Lower lobe of right lung (tissue), 2 donors: ENCODE measurements around the gene KLRK1. TPM values are rescaled to one million over a fixed set of nuclear protein-coding genes. Genes with fewer than 3 reads are reported as not detected.
"Not testable (repeated sequence)": the region's sequence is repeated elsewhere in the genome, so short reads cannot be mapped to it uniquely, and the experiment has no call there.

ENCODE experiments used
- ATAC-seq, 2 donors: fragments of 200-7000 bp; cut with Tn5 transposase; one replicate each; pipeline ENCODE4 v1.9.1; 2020 to 2022; ENCODE audit warnings: mild to moderate bottlenecking in 2 of 2, moderate library complexity in 2 of 2
- DNase-seq: peaks from one replicate; pipeline ENCODE4 v3.0.0-alpha.2; 2020
- H3K27ac ChIP-seq: fragments of 200-600 bp; one replicate; pipeline ENCODE4 v1.8.0; 2022
- H3K27me3 ChIP-seq: fragments of 200-600 bp; one replicate; pipeline ENCODE4 v1.8.0; 2022; ENCODE audit warnings: low read depth
- H3K36me3 ChIP-seq: fragments of 200-600 bp; one replicate; pipeline ENCODE4 v1.8.0; 2022; ENCODE audit warnings: mild to moderate bottlenecking
- H3K4me1 ChIP-seq: fragments of 200-600 bp; one replicate; pipeline ENCODE4 v1.8.0; 2022
- H3K4me3 ChIP-seq: fragments of 200-600 bp; one replicate; pipeline ENCODE4 v1.8.0; 2022; ENCODE audit warnings: mild to moderate bottlenecking
- H3K9me3 ChIP-seq: fragments of 200-600 bp; one replicate; pipeline ENCODE4 v1.8.0; 2022
- intact Hi-C: fragments of 100-400 bp; cut with DNase I; formaldehyde crosslinking; loops from one replicate; pipeline ENCODE4 v1.11.0; 2022
- total RNA-seq: library from RNA; stranded (reverse); fragmentation: NEBNext Ultra II Directional; extraction: Animal tissue kit (Norgen Biotek cat#: 25700); gene quantifications from one replicate; pipeline ENCODE4 v1.2.1, GENCODE V29; 2021
- TF ChIP-seq, protein P1 (sequence below): fragments of 200-600 bp; IDR thresholded peaks from one replicate; pipeline ENCODE4 v1.8.0; 2022; ENCODE audit warnings: antibody characterized with exemption, mild to moderate bottlenecking
- donor health status: DM: no; HTN: yes; CAD: no; lungs with severe emphysema.

The KLRK1 gene
- total RNA-seq, 1 donor from 2014 or later: 7.5 TPM

DNA sequence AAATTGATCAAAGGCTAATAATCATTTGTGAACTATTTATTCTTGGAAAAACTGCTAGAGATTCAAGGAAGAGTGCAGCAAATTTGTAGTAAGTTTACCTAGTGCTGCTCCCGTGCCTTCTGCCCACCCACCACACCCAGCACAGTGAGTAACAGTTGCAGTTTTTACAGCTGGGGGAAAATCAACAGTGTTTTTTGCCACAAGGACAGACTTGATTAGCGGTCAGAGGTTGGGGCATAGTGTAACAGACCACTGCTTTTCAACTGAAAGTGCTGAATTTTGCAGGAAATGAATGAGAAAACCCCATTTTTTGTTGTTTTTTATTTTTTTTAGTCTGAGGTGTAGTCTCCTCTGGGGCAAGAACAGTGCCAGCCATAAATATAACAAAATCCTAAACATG lies 7.5 kb upstream of the KLRK1 start:
- intact Hi-C loops: no loop called here
- Histone ChIP-seq H3K9me3 (no peaks in the 10 kb centered on the region), H3K36me3 (no peaks in the 10 kb centered on the region), H3K4me1 (peaks cover 12% of the 10 kb centered on the region), H3K4me3 (no peak overlapping the region), H3K27me3 (no peaks in the 10 kb centered on the region), H3K27ac (no peak overlapping the region)
- TF ChIP-seq, protein P1, sequence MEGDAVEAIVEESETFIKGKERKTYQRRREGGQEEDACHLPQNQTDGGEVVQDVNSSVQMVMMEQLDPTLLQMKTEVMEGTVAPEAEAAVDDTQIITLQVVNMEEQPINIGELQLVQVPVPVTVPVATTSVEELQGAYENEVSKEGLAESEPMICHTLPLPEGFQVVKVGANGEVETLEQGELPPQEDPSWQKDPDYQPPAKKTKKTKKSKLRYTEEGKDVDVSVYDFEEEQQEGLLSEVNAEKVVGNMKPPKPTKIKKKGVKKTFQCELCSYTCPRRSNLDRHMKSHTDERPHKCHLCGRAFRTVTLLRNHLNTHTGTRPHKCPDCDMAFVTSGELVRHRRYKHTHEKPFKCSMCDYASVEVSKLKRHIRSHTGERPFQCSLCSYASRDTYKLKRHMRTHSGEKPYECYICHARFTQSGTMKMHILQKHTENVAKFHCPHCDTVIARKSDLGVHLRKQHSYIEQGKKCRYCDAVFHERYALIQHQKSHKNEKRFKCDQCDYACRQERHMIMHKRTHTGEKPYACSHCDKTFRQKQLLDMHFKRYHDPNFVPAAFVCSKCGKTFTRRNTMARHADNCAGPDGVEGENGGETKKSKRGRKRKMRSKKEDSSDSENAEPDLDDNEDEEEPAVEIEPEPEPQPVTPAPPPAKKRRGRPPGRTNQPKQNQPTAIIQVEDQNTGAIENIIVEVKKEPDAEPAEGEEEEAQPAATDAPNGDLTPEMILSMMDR: no peak
- DNase-seq (no peak), ATAC-seq (no peak)

DNA sequence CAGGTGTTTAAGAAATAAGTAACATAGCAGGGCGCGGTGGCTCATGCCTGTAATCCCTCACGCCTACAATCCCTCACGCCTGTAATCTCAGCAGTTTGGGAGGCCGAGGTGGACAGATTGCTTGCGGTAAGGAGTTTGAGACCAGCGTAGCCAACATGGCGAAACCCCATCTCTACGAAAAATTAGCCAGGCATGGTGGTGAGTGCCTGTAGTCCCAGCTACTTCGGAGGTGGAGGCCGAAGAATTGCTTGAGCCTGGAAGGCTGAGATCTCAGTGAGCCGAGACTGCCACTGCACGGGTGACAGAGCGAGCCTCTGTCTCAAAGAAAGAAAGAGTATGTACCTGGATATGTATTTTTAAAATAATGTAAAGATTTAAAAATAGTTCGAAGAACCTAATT lies 6.3 kb upstream of the KLRK1 start:
- H3K27me3 ChIP-seq, DNase-seq, ATAC-seq, intact Hi-C loops, H3K4me3 ChIP-seq, H3K9me3 ChIP-seq, H3K36me3 ChIP-seq: not testable (repeated sequence)
- peak overlapping the region; percentile 59 for H3K27ac ChIP-seq
- peaks cover 12% of the 10 kb centered on the region for H3K4me1 ChIP-seq

DNA sequence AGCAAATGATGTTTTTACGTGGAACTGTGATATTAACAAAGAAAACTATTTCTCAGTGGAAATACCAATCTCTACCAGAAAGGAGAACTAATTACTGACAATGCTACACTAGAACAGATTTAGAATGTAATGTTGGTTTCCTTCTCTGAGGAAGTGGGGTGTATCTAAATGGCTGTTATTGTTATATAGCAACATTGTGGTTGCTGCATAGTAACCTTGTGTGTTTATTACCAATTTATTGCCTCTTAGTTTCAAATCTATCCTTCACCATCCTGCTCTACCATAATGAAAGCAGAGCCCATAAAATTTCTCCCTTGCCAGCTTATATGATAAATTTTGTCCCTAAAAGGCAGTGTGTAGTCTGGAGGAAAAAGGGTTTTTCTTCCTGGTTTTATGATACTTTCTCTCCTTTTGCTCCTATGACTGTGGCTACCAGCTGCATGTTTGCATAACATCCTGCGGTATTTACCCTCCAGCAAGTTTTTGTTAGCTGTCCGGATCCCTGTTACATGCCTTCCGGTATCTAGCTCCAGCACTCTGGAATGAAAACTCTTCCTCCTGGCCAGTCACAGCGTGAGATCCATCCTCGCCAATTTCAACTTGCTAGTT lies 5.7 kb upstream of the KLRK1 start:
- DNase-seq (no peak), ATAC-seq (peak; percentile 77 to 81)
- Histone ChIP-seq H3K36me3 (no peaks in the 10 kb centered on the region), H3K27me3 (no peaks in the 10 kb centered on the region), H3K4me3 (no peak overlapping the region), H3K4me1 (peaks cover 12% of the 10 kb centered on the region), H3K9me3 (no peaks in the 10 kb centered on the region), H3K27ac (peak overlapping the region; percentile 59)
- TF ChIP-seq, protein P1: no peak
- intact Hi-C loops: no loop called here

DNA sequence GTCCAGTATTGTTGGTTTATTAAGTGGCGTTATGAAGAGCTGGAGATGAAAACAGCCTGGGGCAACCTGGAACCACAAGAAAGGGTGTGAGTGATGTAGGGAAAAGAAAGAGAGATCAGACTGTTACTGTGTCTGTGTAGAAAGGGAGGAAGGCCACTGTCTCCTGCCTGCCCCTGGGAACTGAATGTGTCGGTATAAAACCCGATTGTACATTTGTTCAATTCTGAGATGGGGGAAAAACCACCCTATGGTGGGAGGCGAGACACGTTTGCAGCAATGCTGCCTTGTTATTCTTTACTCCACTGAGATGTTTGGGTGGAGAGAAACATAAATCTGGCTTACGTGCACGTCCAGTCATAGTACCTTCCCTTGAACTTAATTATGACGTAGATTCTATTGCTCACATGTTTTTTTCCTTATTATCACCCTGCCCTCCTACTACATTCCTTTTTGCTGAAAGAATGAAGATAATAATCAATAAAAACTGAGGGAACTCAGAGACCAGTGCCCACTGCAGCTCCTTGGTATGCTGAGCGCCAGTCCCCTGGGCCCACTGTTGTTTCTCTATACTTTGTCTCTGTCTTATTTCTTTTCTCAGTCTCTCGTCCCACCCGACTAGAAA lies 4.8 kb upstream of the KLRK1 start:
- H3K36me3 ChIP-seq, H3K9me3 ChIP-seq, H3K27ac ChIP-seq, ATAC-seq, H3K27me3 ChIP-seq, H3K4me3 ChIP-seq, intact Hi-C loops, DNase-seq: not testable (repeated sequence)
- H3K4me1 ChIP-seq: peaks cover 12% of the 10 kb centered on the region

DNA sequence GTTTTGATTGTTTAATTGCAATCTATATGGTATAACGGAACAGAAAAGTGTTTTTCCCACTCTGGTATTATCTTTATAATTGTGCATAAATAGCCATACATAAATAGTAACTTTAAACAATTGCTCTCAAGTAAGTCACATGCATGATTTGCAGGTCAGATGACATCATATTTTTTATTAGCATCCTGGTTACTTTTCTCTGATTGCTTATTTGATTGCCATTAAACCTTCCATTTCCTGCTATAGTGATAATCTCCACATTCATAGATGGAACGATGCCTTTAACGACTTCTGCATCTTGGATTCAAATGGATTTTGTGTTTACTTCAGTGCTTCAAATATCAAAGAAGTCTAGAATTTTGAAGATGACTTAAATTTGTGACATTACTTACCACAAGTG lies 3.5 kb upstream of the KLRK1 start:
- TF ChIP-seq, protein P1: no peak
- Histone ChIP-seq H3K36me3 (no peaks in the 10 kb centered on the region), H3K9me3 (no peaks in the 10 kb centered on the region), H3K4me1 (peaks cover 12% of the 10 kb centered on the region), H3K27me3 (no peaks in the 10 kb centered on the region), H3K27ac (no peak overlapping the region), H3K4me3 (no peak overlapping the region)
- intact Hi-C loops: no loop called here
- ATAC-seq (no peak), DNase-seq (no peak)

GRCh38 chr12:10392394-10392930 lies 2.6 kb upstream of the KLRK1 start:
- Histone ChIP-seq H3K27ac (no peak overlapping the region), H3K36me3 (no peaks in the 10 kb centered on the region), H3K9me3 (no peaks in the 10 kb centered on the region), H3K4me1 (peaks cover 12% of the 10 kb centered on the region), H3K27me3 (no peaks in the 10 kb centered on the region), H3K4me3 (no peak overlapping the region)
- TF ChIP-seq, protein P1: no peak
- DNase-seq: peak; percentile 59
- ATAC-seq: peak; percentile 83 to 88
- intact Hi-C loops: no loop called here

- H3K9me3 ChIP-seq, H3K4me3 ChIP-seq, H3K36me3 ChIP-seq, ATAC-seq, H3K4me1 ChIP-seq, H3K27ac ChIP-seq, intact Hi-C loops, DNase-seq, H3K27me3 ChIP-seq: not testable (repeated sequence)
Measured at GRCh38 chr12:10390991-10391390, 1.1 kb upstream of the KLRK1 start.
